Measurements from ENCODE around the gene KIFC1. TPM values are rescaled to one million over a fixed set of nuclear protein-coding genes. Genes with fewer than 3 reads are reported as not detected.

The KIFC1 gene
- total RNA-seq, 4 donors from 2014 or later, result 9.6 to 38.9 (median 11.2) TPM

- H3K27ac ChIP-seq, result peak overlapping the region in 3 of 4 donors; percentile 9 to 69 (median 22)
- H3K9me3 ChIP-seq, result no peaks in the 10 kb centered on the region
- intact Hi-C loops (cut with DNase I), result no loop called here
- no peaks in the 10 kb centered on the region for H3K27me3 ChIP-seq
- 88 to 100% methylated on average over 1 of the region's 1 CpG for WGBS, 2 donors
- peaks cover 11 to 42% (median 19%) of the 10 kb centered on the region in 3 donors for H3K36me3 ChIP-seq
- peaks cover 22 to 52% (median 35%) of the 10 kb centered on the region in 3 donors for H3K4me1 ChIP-seq
- no peak for DNase-seq
- no peak overlapping the region for H3K4me3 ChIP-seq
- TF ChIP-seq POLR2A (IDR thresholded peaks at IDR 0.05) (no peak), CTCF (IDR thresholded peaks at IDR 0.05) (no peak)
These were observed 41.4 kb downstream of the KIFC1 start for GRCh38 chr6:33433001-33433543.

DNA sequence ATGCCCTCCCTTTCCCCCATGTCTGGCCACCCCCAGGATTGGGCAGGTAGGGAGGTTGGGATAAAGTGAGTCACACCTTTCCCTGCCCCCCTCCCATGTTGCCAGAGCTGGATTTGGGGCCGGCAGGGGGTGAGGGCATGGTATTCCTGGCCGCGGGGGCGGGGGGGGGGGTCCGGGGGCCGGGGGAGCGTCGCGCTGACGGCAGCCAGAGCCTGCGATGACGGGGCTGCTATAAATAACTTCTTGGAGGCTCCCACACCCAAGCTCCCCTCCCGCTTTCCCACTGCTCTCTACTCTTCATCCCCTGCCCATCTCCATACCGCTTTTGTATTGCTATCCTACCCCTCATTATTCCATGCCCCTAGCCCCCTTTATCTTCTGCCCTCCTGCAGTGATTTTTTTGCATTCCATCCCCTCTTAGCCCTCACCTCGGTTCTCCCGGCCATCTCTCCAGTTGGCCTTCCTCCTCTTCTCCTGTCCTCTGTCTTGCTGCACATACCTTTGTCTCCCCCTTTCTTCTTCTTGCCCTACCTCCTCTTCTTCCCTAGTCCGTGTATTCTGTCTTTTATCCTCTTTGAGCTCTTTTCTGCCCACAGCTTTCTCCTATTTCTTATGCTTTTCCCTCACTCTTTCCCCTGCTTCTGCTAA lies 42.0 kb downstream of the KIFC1 start:
- Histone ChIP-seq H3K27me3 (no peaks in the 10 kb centered on the region), H3K36me3 (peaks cover 16 to 48% (median 19%) of the 10 kb centered on the region in 3 donors), H3K4me1 (peaks cover 16 to 46% (median 30%) of the 10 kb centered on the region in 3 donors), H3K27ac (peak overlapping the region in 3 of 4 donors; percentile 16 to 69 (median 22)), H3K9me3 (no peaks in the 10 kb centered on the region), H3K4me3 (no peak overlapping the region)
- DNase-seq, result no peak
- no peak for TF ChIP-seq CTCF (IDR thresholded peaks at IDR 0.05)
- no peak for TF ChIP-seq POLR2A (IDR thresholded peaks at IDR 0.05)
- intact Hi-C loops (cut with DNase I), result no loop called here
- 41 to 43% methylated on average over 11 to 15 of the region's 17 CpGs for WGBS, 2 donors

DNA sequence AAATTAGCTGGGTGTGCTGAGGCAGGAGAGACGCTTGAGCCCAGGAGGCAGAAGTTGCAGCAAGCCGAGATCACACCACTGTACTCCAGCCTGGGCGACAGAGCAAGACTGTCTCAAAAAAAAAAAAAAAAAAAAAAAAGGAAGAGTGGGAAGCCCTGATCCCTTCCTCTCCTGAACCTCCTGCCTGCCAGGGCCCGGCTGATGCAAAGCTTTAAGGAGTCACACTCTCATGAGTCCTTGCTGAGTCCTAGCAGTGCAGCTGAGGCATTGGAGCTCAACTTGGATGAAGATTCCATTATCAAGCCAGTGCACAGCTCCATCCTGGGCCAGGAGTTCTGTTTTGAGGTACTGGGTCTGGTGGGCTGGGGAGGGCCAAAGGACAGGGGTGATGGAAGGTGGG lies 43.3 kb downstream of the KIFC1 start:
- Histone ChIP-seq H3K9me3 (no peaks in the 10 kb centered on the region), H3K36me3 (peaks cover 17 to 59% (median 19%) of the 10 kb centered on the region in 3 donors), H3K4me1 (peaks cover 12 to 33% (median 18%) of the 10 kb centered on the region in 3 donors), H3K4me3 (no peak overlapping the region), H3K27me3 (no peaks in the 10 kb centered on the region), H3K27ac (no peak overlapping the region)
- 78 to 93% methylated on average over 4 of the region's 4 CpGs for WGBS, 2 donors
- DNase-seq, result no peak
- intact Hi-C loops (cut with DNase I), result no loop called here
- TF ChIP-seq CTCF (IDR thresholded peaks at IDR 0.05) (no peak), POLR2A (IDR thresholded peaks at IDR 0.05) (no peak)

- Histone ChIP-seq H3K4me3 (no peak overlapping the region), H3K4me1 (peaks cover 0 to 7% (median 0%) of the 10 kb centered on the region in 3 donors), H3K9me3 (no peaks in the 10 kb centered on the region), H3K27me3 (no peaks in the 10 kb centered on the region), H3K36me3 (peaks cover 17 to 83% (median 19%) of the 10 kb centered on the region in 3 donors), H3K27ac (no peak overlapping the region)
- TF ChIP-seq CTCF (IDR thresholded peaks at IDR 0.05), result no peak
- TF ChIP-seq POLR2A (IDR thresholded peaks at IDR 0.05), result no peak
- no peak for DNase-seq
- intact Hi-C loops (cut with DNase I), result no loop called here
- 89 to 97% methylated on average over 6 of the region's 18 CpGs for WGBS, 2 donors
These were observed 46.0 kb downstream of the KIFC1 start for GRCh38 chr6:33437666-33438065.

DNA sequence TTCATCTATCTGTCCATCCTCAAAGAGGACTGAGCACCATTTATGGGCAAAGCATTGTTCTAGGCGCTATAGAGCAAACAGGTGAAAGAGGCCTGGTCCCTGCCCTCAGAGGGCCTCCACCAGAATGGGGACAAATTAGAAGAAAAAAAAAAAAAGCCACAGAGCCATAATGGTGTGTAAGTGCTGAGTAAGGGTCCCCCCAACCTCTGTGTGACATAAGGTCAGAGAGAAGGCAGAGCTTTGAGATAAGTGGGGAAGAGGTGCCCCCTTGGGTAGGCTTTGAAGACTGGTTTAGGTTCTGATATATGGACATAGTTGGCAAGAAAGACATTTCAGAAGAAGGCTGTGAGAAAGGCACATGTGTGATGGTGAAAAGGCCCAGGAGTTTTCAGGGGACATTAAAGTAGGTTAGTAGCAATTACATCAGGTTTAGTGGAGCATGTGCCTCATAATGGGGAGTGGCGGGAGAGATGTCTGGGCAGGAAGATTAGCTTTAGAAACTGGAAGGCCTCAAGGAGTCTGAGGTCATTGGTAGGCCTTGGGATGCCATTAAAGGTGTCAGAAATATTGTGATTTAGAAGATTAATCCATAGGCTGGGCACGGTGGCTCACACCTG lies 47.5 kb downstream of the KIFC1 start:
- Histone ChIP-seq H3K9me3 (no peaks in the 10 kb centered on the region), H3K4me1 (no peaks in the 10 kb centered on the region), H3K27ac (no peak overlapping the region), H3K36me3 (peaks cover 23 to 90% (median 27%) of the 10 kb centered on the region in 3 donors), H3K4me3 (no peak overlapping the region), H3K27me3 (no peaks in the 10 kb centered on the region)
- intact Hi-C loops (cut with DNase I), result no loop called here
- TF ChIP-seq CTCF (IDR thresholded peaks at IDR 0.05) (no peak), POLR2A (IDR thresholded peaks at IDR 0.05) (no peak)
- DNase-seq, result no peak
- WGBS, 2 donors, result 83 to 95% methylated on average over 3 of the region's 3 CpGs
